Epithelial cell of esophagus (primary cell): ENCODE data around the gene GLIS1.

Source experiments
- DNase-seq: peaks from one replicate; pipeline ENCODE4 v3.0.0; 2010; ENCODE audit warnings: low read depth
- H3K4me3 ChIP-seq: 2 replicates; pipeline ENCODE4 v1.5.1; 2011; ENCODE audit warnings: mild to moderate bottlenecking, low read length, control low read depth
- TF ChIP-seq, protein P1 (sequence below): IDR thresholded peaks from 2 replicates; pipeline ENCODE4 v1.5.1; 2011; ENCODE audit warnings: low read depth, mild to moderate bottlenecking, low read length, control low read depth, inconsistent platforms; ENCODE audit not compliant: insufficient read depth; ENCODE audit errors: missing control alignments

The GLIS1 gene

DNA sequence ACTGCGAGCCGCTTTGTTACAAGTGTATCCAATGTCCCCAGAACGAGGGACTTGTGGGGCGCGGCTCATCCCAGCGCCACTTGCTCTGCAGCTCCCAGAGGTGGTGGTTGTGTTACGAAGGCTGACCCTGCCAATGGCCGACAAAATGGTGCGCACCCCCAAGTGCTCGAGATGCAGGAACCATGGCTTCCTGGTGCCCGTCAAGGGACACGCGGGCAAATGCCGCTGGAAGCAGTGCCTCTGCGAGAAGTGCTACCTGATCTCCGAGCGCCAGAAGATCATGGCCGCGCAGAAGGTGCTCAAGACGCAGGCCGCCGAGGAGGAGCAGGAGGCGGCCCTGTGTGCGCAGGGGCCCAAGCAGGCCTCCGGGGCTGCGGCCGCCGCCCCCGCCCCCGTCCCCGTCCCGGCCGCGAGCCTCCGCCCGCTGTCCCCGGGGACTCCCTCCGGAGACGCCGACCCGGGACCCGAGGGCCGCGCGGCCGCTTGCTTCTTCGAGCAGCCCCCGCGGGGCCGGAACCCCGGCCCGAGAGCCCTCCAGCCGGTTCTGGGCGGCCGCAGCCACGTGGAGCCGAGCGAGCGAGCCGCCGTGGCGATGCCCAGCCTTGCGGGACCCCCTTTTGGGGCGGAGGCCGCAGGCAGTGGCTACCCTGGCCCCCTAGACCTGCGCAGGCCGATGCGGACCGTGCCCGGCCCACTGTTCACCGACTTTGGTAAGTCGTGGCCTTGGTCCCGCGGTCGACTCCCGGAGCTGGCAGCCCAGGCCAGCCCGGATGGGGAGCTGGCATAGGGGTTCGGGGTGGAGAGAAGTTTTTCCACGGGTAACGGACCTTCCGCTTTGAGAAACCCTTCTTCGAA lies 279.4 kb downstream of the GLIS1 start, which contains the start of gene DMRTB1:
Gene DMRTB1 (plus strand): TSS at position 79 of the 855 bp plus-strand sequence. CDS start 55 bp downstream, at position 134.
- H3K4me3 ChIP-seq: no peak within 1 kb of the TSS
- DNase-seq: no peak
- TF ChIP-seq, protein P1, sequence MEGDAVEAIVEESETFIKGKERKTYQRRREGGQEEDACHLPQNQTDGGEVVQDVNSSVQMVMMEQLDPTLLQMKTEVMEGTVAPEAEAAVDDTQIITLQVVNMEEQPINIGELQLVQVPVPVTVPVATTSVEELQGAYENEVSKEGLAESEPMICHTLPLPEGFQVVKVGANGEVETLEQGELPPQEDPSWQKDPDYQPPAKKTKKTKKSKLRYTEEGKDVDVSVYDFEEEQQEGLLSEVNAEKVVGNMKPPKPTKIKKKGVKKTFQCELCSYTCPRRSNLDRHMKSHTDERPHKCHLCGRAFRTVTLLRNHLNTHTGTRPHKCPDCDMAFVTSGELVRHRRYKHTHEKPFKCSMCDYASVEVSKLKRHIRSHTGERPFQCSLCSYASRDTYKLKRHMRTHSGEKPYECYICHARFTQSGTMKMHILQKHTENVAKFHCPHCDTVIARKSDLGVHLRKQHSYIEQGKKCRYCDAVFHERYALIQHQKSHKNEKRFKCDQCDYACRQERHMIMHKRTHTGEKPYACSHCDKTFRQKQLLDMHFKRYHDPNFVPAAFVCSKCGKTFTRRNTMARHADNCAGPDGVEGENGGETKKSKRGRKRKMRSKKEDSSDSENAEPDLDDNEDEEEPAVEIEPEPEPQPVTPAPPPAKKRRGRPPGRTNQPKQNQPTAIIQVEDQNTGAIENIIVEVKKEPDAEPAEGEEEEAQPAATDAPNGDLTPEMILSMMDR: no peak

DNA sequence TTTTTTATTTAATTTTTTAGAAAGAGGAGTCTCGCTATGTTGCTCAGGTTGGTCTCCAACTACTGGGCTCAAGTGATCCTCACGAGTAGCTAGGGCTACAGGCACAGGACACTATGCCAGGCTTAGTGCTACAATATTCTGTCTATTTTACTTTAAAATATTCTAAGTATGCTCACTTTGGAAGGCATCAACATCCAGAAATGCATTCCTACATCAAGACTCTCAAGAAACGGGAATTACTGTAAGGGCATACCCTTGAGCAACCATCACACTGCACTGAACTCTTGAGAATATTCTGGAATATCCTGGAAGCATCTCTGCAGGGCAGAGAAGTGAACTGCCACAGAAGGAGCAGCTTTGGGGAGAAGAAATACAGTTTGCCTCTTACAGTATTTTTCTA lies 280.3 kb downstream of the GLIS1 start:
- TF ChIP-seq, protein P1: no peak
- no peak for DNase-seq
- no peak overlapping the region for H3K4me3 ChIP-seq
